Activated CD4-positive, alpha-beta T cell treated with anti-CD3 and anti-CD28 coated beads, Interleukin-2, amount 10 ng/mL, durations not matched to agents 7 days and 5 days (primary cell): ENCODE results near the gene ULBP2. TPM values are rescaled to one million over a fixed set of nuclear protein-coding genes. Genes with fewer than 3 reads are reported as not detected.
"Not testable (repeated sequence)": the region's sequence is repeated elsewhere in the genome, so short reads cannot be mapped to it uniquely, and the experiment has no call there.

ENCODE experiments used
- CTCF ChIA-PET: fragments of 350-600 bp; sonication (Branson Sonifier 250); formaldehyde crosslinking; loops from one replicate; lab custom pipeline; 2021; ENCODE audit warnings: antibody characterized with exemption; lab: Charles Lee
- POLR2A ChIA-PET: fragments of 350-600 bp; sonication (Branson Sonifier 250); formaldehyde crosslinking; loops from one replicate; lab custom pipeline; 2021; ENCODE audit warnings: antibody characterized with exemption; lab: Charles Lee
- DNase-seq: peaks from one replicate; pipeline ENCODE4 v3.0.0-alpha.2; 2020
- H3K27ac Mint-ChIP-seq: one replicate; pipeline ENCODE4 v1.8.0; 2021; ENCODE audit warnings: mild to moderate bottlenecking, moderate library complexity, mixed read lengths
- H3K27me3 Mint-ChIP-seq: one replicate; pipeline ENCODE4 v1.8.0; 2021; ENCODE audit warnings: mixed read lengths
- H3K36me3 Mint-ChIP-seq: one replicate; pipeline ENCODE4 v1.8.0; 2021; ENCODE audit warnings: low read depth, mixed read lengths
- H3K4me1 Mint-ChIP-seq: one replicate; pipeline ENCODE4 v1.8.0; 2021; ENCODE audit warnings: mixed read lengths
- H3K4me3 Mint-ChIP-seq: one replicate; pipeline ENCODE4 v1.8.0; 2021; ENCODE audit warnings: mild to moderate bottlenecking, moderate library complexity, mixed read lengths
- H3K9me3 Mint-ChIP-seq: one replicate; pipeline ENCODE4 v1.8.0; 2021; ENCODE audit warnings: mixed read lengths
- total RNA-seq, 2 experiments: library from RNA; stranded (reverse); gene quantifications; one replicate each; pipeline ENCODE4 v1.2.3, GENCODE V29; 2021

The ULBP2 gene
- total RNA-seq, 2 experiments from 2014 or later = 0.40 to 0.50 TPM

DNA sequence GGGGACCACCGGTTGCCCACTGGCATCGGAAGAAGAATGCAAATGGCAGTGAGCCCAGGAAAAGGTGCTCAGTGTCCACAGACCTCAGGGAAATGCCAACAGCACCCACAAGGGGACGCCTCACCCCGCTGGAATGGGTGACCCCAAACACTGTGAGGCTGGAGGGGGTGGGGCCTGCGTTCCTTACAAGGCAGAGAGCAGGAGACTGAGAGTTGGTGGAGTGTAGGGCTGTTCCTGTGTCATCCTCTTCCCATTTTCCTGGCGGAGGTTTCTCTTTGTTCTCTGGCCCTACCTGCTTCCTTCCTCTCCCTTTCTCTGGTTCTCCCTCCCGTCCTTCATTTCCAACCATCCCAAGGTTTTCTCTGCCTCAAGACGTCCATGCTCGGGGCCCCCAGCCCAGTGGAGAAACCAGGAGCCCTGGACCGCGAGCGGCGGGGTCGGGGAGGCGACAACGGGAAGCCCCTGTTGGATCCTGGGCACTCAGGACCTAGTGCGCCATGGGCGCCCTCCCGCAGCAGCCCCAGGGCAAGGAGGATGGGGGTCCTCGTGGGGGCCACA is 3.7 kb upstream of the ULBP2 start:
- peak overlapping the region; percentile 65 for H3K4me3 Mint-ChIP-seq
- H3K9me3 Mint-ChIP-seq, DNase-seq, CTCF ChIA-PET, POLR2A ChIA-PET, H3K36me3 Mint-ChIP-seq, H3K27ac Mint-ChIP-seq: not testable (repeated sequence)
- peaks cover 95% of the 10 kb centered on the region for H3K27me3 Mint-ChIP-seq
- peaks cover 55% of the 10 kb centered on the region for H3K4me1 Mint-ChIP-seq

DNA sequence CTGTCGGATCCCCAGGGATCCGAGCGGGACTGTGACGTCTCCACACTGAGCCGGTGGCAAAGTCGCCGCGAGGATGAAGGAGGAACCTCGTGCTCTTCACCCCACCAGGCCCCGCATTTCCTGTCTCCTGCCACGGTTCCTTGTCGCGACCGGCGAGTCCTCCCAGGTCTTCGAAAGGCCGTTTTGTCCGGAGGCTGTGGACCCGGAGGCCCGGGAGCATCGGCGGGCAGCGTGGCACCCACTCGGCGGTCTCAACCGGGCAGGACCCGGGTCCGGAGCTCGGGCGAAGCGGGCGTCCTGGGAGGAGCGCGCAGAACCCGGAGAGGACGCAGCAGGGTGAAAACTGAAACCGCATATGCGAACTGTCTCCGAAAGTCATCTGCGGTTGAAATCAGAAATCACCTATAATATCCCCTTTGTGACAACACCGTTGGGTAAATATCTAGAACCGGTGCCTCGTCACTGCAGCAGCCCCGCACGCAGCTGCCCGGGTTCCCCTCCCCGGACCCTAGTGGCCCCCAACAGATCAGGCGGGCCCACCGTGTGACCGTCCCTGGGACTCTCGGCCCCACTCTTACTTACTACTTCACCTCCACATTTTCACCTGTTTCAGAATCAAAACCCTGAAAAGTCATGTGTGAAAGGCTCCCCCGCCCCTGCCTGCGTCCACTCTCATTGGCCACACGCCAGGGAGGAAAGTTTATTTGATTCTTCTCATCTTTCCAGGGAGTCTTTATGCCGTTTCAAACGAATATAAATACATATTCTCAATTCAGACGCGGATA is 3.1 kb upstream of the ULBP2 start:
- H3K36me3 Mint-ChIP-seq = no peaks in the 10 kb centered on the region
- peaks cover 55% of the 10 kb centered on the region for H3K4me1 Mint-ChIP-seq
- H3K27me3 Mint-ChIP-seq = peaks cover 93% of the 10 kb centered on the region
- ChIA-PET POLR2A (no interaction called here), CTCF (no interaction called here)
- no peaks in the 10 kb centered on the region for H3K9me3 Mint-ChIP-seq
- DNase-seq = peak; percentile 45
- peak overlapping the region; percentile 65 for H3K4me3 Mint-ChIP-seq
- H3K27ac Mint-ChIP-seq = peak overlapping the region; percentile 80

DNA sequence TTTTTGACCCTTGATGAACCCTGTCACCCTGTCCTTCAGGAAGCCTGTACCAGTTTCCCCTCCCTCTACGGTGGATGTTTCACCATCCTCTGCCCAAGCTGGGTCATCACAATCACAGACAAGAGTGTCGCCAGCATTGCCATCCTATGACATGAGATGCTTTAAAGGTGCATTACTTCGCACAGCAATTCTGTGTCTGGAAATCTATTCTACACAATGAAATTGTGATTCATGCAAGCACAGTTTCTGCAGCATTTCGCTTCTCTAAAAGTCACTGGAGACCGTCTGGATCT is 2.5 kb upstream of the ULBP2 start:
- peaks cover 91% of the 10 kb centered on the region for H3K27me3 Mint-ChIP-seq
- peaks cover 53% of the 10 kb centered on the region for H3K4me1 Mint-ChIP-seq
- H3K36me3 Mint-ChIP-seq = no peaks in the 10 kb centered on the region
- ChIA-PET CTCF (no interaction called here), POLR2A (no interaction called here)
- H3K9me3 Mint-ChIP-seq = no peaks in the 10 kb centered on the region
- peak overlapping the region; percentile 80 for H3K27ac Mint-ChIP-seq
- no peak for DNase-seq
- peak overlapping the region; percentile 65 for H3K4me3 Mint-ChIP-seq

DNA sequence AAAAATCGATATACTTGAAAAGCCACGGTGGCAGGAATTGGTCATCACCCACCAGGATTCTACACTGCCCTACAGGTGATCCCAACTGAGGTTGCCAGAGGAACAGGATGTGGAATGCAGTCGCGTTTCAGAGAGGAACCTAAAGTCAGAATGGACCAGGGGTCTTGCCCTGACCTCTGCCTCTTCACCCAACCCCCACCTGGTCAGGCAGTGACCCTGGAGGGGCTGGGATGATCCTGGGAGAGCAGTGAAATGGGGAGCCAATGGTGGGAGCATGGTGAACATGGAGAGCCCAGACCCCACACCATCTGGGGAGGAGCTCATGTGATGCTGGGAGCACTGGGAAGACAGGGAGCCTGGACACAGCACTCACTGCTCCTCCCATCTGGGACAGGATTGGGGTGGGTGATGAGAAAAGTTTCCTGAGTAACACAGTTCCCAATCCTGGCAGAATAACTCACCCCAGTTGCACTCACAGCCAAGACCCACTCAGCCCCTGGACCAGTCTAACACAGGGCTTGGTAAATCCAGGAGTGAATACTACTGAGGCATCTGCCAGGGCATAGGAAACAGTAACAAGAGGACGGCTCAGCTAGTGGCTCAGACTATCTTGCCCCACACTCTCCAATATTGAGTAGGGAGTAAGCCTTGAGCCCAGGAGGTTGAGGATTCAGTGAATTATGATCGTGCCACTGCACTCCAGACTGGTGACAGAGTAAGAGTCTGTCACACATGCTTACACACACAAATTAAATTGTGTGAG is 1.7 kb upstream of the ULBP2 start:
- ChIA-PET CTCF (interaction anchor here (1.4 to 1.5 kb wide), 2 partner anchors 69 to 77 kb away, joined by 4 to 5 read pairs; no protein-coding TSS in a partner anchor), POLR2A (no interaction called here)
- Mint-ChIP-seq H3K27ac (no peak overlapping the region), H3K4me1 (peaks cover 46% of the 10 kb centered on the region), H3K27me3 (peaks cover 83% of the 10 kb centered on the region), H3K4me3 (no peak overlapping the region), H3K9me3 (no peaks in the 10 kb centered on the region), H3K36me3 (no peaks in the 10 kb centered on the region)
- no peak for DNase-seq

DNA sequence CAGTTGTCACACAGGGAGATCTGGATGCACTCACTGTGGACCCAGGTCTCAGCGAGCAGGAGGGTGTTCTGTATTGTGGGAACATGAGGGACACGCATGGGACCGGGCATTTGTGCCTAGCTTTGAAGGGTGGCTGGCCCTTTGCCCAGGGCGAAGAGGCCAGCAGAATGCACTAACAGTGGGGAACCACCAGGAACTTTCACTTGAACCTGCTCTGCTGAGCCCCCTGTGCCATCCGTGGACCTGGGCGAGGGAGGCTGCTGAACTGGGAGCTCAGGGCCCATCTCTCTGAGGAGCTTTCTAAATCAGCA is 1.2 kb upstream of the ULBP2 start:
- Mint-ChIP-seq H3K27ac (no peak overlapping the region), H3K27me3 (peaks cover 79% of the 10 kb centered on the region), H3K4me1 (peaks cover 44% of the 10 kb centered on the region), H3K9me3 (no peaks in the 10 kb centered on the region), H3K4me3 (no peak overlapping the region), H3K36me3 (no peaks in the 10 kb centered on the region)
- POLR2A ChIA-PET = no interaction called here
- no peak for DNase-seq
- CTCF ChIA-PET = interaction anchor here (1.4 to 1.5 kb wide), 2 partner anchors 68 to 76 kb away, joined by 4 to 5 read pairs; no protein-coding TSS in a partner anchor

DNA sequence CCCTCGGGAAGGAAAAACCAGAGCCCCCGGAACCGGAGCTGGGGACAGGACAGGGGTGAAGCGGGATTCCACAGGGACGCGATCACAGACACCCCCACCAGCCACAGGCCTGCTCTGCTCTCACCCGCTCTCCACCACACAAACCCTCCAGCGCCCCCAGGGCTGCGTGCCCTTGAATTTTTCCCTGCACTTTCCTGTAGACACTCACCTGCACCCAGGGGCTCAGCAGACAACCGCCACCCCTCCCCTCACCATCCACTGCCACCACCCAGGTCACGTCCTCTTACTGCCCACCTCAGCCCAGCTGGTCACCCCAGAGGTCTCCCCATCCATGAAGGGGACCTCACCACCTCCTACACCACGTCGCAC is 631 bp downstream of the ULBP2 start:
- H3K27me3 Mint-ChIP-seq = peaks cover 70% of the 10 kb centered on the region
- peak overlapping the region; percentile 81 for H3K4me3 Mint-ChIP-seq
- POLR2A ChIA-PET = no interaction called here
- H3K9me3 Mint-ChIP-seq = no peaks in the 10 kb centered on the region
- H3K27ac Mint-ChIP-seq = no peak overlapping the region
- peaks cover 43% of the 10 kb centered on the region for H3K4me1 Mint-ChIP-seq
- H3K36me3 Mint-ChIP-seq = no peaks in the 10 kb centered on the region
- DNase-seq = no peak
- CTCF ChIA-PET = no interaction called here

DNA sequence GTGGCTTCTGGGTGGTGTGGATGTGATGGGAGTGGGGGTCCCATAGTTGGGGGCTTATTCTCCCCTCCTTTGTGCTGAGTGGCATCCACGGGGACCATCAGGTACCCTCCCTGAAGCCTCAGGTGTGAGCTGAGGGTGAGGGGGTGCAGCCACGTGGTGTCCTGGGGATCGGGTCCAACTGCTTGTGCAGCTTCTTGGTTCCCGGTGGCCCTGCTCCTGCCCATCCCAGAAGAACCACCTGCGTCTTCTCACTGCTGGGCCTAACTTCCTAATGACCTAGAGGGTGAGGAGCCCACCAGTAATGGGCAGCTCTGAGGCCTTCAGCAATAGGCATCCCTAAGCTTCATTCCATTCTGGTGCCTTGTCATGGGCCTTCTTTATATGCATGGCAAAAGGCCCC is 1.5 kb downstream of the ULBP2 start:
- H3K4me3 Mint-ChIP-seq, DNase-seq, H3K27ac Mint-ChIP-seq, H3K9me3 Mint-ChIP-seq, POLR2A ChIA-PET, H3K36me3 Mint-ChIP-seq: not testable (repeated sequence)
- CTCF ChIA-PET = interaction anchor here (1.0 kb wide), 1 partner anchor 73 kb away, joined by 3 read pairs; no protein-coding TSS in a partner anchor
- H3K27me3 Mint-ChIP-seq = peaks cover 65% of the 10 kb centered on the region
- peaks cover 37% of the 10 kb centered on the region for H3K4me1 Mint-ChIP-seq

DNA sequence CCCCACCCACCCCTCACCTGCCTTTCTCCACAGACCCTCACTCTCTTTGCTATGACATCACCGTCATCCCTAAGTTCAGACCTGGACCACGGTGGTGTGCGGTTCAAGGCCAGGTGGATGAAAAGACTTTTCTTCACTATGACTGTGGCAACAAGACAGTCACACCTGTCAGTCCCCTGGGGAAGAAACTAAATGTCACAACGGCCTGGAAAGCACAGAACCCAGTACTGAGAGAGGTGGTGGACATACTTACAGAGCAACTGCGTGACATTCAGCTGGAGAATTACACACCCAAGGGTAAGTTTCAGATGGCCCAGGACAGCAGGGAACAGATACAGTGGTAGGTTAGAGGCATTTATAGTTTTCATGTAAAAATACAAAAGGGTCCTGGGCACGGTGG is 3.5 kb downstream of the ULBP2 start:
- peaks cover 62% of the 10 kb centered on the region for H3K27me3 Mint-ChIP-seq
- H3K4me3 Mint-ChIP-seq, DNase-seq, H3K36me3 Mint-ChIP-seq, H3K9me3 Mint-ChIP-seq, CTCF ChIA-PET, POLR2A ChIA-PET, H3K27ac Mint-ChIP-seq: not testable (repeated sequence)
- peaks cover 20% of the 10 kb centered on the region for H3K4me1 Mint-ChIP-seq

DNA sequence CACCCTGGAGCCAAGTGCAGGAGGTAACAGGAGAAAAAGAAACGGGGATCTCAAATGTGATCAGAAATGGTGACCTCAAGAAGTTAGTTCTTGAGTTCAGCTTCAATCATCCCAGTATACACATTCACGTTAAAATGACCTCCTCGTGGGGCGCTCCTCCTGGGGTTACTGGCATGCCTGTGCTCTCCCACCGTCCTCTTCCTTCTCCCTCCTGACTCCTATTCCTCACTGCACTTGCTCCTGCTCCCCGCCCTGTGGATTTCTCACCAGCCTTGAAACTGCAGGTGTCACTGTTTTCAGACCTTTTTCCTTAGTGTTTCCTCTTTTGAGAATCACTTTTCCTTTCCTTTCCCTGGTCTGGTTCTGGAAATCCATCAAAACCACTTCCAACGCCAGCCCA is 4.8 kb downstream of the ULBP2 start:
- H3K4me1 Mint-ChIP-seq, H3K4me3 Mint-ChIP-seq, CTCF ChIA-PET, POLR2A ChIA-PET, H3K27ac Mint-ChIP-seq, H3K36me3 Mint-ChIP-seq, DNase-seq, H3K9me3 Mint-ChIP-seq: not testable (repeated sequence)
- H3K27me3 Mint-ChIP-seq = peaks cover 62% of the 10 kb centered on the region

DNA sequence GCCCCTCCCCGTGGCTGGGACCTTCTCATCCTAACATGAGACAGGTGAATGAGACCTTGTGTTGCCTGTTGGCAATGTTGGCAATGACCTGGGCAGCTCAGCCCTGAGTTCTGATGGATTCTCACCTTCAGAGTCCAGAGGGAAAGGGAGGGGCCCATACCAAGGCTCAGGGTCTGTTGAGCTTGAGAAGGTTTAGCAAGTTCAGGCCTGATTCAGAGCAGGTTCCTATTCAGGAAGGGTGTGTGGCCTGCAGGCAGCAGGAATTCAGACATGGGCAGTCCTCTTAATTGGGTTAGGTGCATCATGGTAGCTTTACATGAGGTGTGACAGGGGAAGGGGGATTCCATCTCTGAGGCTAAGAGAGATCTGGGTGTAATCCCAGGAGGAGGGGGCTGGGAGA is 5.7 kb downstream of the ULBP2 start:
- H3K9me3 Mint-ChIP-seq, POLR2A ChIA-PET, DNase-seq, H3K4me3 Mint-ChIP-seq, H3K36me3 Mint-ChIP-seq, H3K4me1 Mint-ChIP-seq, H3K27ac Mint-ChIP-seq, CTCF ChIA-PET: not testable (repeated sequence)
- peaks cover 63% of the 10 kb centered on the region for H3K27me3 Mint-ChIP-seq

DNA sequence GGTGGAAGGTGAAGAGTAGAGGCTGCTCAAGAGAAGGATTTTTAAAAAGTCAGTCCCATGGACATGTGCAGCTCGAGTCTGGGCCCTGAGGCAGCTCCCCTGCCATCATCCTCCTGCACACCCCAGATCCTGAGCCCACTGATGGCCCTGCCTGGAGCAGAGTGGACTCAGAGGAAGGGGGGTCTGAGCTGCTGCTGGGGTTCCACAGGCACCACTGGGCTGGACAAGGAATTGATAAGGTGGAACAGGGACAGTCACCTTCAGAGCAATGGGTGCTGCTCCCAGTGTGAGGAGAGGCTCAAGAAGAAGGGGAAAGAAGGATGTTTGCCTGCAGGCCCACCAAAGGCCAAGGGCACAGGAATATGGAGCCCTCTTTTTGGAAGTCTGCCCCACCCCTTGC is 6.2 kb downstream of the ULBP2 start:
- no peaks in the 10 kb centered on the region for H3K4me1 Mint-ChIP-seq
- H3K27ac Mint-ChIP-seq = no peak overlapping the region
- peaks cover 63% of the 10 kb centered on the region for H3K27me3 Mint-ChIP-seq
- POLR2A ChIA-PET = no interaction called here
- no peaks in the 10 kb centered on the region for H3K36me3 Mint-ChIP-seq
- CTCF ChIA-PET = no interaction called here
- no peak overlapping the region for H3K4me3 Mint-ChIP-seq
- H3K9me3 Mint-ChIP-seq = no peaks in the 10 kb centered on the region
- no peak for DNase-seq

DNA sequence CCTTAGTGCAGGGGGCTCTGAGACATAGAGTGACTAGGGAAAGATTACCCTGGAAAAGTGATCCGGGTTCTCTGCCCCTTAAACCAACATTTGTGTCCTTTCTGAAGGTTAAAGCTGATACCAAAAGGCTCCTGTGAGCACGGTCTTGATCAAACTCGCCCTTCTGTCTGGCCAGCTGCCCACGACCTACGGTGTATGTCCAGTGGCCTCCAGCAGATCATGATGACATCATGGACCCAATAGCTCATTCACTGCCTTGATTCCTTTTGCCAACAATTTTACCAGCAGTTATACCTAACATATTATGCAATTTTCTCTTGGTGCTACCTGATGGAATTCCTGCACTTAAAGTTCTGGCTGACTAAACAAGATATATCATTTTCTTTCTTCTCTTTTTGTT is 6.8 kb downstream of the ULBP2 start:
- H3K27ac Mint-ChIP-seq = no peak overlapping the region
- H3K36me3 Mint-ChIP-seq = no peaks in the 10 kb centered on the region
- H3K9me3 Mint-ChIP-seq = no peaks in the 10 kb centered on the region
- ChIA-PET POLR2A (no interaction called here), CTCF (no interaction called here)
- H3K27me3 Mint-ChIP-seq = peaks cover 65% of the 10 kb centered on the region
- DNase-seq = no peak
- H3K4me1 Mint-ChIP-seq = no peaks in the 10 kb centered on the region
- H3K4me3 Mint-ChIP-seq = no peak overlapping the region

DNA sequence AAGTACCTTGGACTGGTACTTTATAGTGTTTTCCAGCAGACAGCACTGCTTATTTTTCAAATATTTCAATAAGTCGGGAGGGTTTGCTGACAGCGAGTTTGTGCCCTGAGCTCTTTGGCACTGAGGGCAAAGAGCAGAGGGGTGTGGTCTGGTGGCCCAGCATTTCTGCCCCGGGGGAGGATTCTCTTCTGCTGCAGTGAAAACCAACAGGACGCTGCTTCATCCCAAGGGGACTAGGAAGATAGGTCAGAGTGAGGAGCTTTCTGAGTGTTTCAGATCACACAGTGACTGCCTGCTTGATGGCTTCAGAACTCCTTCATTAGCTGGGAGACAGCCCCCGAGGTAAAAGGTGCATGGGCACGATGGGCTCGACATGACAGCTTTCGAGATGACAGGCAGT is 8.6 kb downstream of the ULBP2 start:
- ChIA-PET CTCF (no interaction called here), POLR2A (no interaction called here)
- Mint-ChIP-seq H3K27ac (no peak overlapping the region), H3K9me3 (no peaks in the 10 kb centered on the region), H3K36me3 (no peaks in the 10 kb centered on the region), H3K4me1 (peaks cover 5% of the 10 kb centered on the region), H3K27me3 (peaks cover 67% of the 10 kb centered on the region), H3K4me3 (no peak overlapping the region)
- DNase-seq = no peak
